ENCODE measurements around the gene NFIB.

NFIB gene

GRCh38 chr9:14348373-14349145 is 34.6 kb upstream of the NFIB start:
- FAIRE-seq (no peak), DNase-seq (ENCODE audit: insufficient read length, low spot score) (no peak)

GRCh38 chr9:14348123-14348372 is 34.1 kb upstream of the NFIB start:
- FAIRE-seq (no peak), DNase-seq (ENCODE audit: insufficient read length, low spot score) (no peak)
- no peak for TF ChIP-seq POLR2A (IDR thresholded peaks at IDR 0.05; ENCODE audit: low read depth, low read length)

More at GRCh38 chr9:14348373-14349145, 34.6 kb upstream of the NFIB start:
- TF ChIP-seq POLR2A (IDR thresholded peaks at IDR 0.05; ENCODE audit: low read depth, low read length) = no peak

- DNase-seq (ENCODE audit: insufficient read length, low spot score) = no peak
- no peak for TF ChIP-seq POLR2A (IDR thresholded peaks at IDR 0.05; ENCODE audit: low read depth, low read length)
- FAIRE-seq = no peak
These were observed 33.6 kb upstream of the NFIB start for GRCh38 chr9:14347406-14348122.

- FAIRE-seq (no peak), DNase-seq (ENCODE audit: insufficient read length, low spot score) (no peak)
- TF ChIP-seq POLR2A (IDR thresholded peaks at IDR 0.05; ENCODE audit: low read depth, low read length) = no peak
These were observed 33.0 kb upstream of the NFIB start for GRCh38 chr9:14346811-14347405.

- FAIRE-seq = no peak
- no peak for DNase-seq (ENCODE audit: insufficient read length, low spot score)
- no peak for TF ChIP-seq POLR2A (IDR thresholded peaks at IDR 0.05; ENCODE audit: low read depth, low read length)
These were observed 32.4 kb upstream of the NFIB start for GRCh38 chr9:14346231-14346791.

- no peak for DNase-seq (ENCODE audit: insufficient read length, low spot score)
- TF ChIP-seq POLR2A (IDR thresholded peaks at IDR 0.05; ENCODE audit: low read depth, low read length) = no peak
- FAIRE-seq = no peak
These were observed 31.7 kb upstream of the NFIB start for GRCh38 chr9:14345354-14346230.

GRCh38 chr9:14344941-14345353 is 31.0 kb upstream of the NFIB start:
- DNase-seq (ENCODE audit: insufficient read length, low spot score) (no peak), FAIRE-seq (no peak)

GRCh38 chr9:14344053-14344524 is 30.1 kb upstream of the NFIB start:
- no peak for DNase-seq (ENCODE audit: insufficient read length, low spot score)
- TF ChIP-seq POLR2A (IDR thresholded peaks at IDR 0.05; ENCODE audit: low read depth, low read length) = no peak
- FAIRE-seq = no peak

More at GRCh38 chr9:14344941-14345353, 31.0 kb upstream of the NFIB start:
- no peak for TF ChIP-seq POLR2A (IDR thresholded peaks at IDR 0.05; ENCODE audit: low read depth, low read length)

- FAIRE-seq (no peak), DNase-seq (ENCODE audit: insufficient read length, low spot score) (no peak)
- no peak for TF ChIP-seq POLR2A (IDR thresholded peaks at IDR 0.05; ENCODE audit: low read depth, low read length)
These were observed 29.5 kb upstream of the NFIB start for GRCh38 chr9:14343261-14344031.

- FAIRE-seq = no peak
- no peak for TF ChIP-seq POLR2A (IDR thresholded peaks at IDR 0.05; ENCODE audit: low read depth, low read length)
- no peak for DNase-seq (ENCODE audit: insufficient read length, low spot score)
These were observed 28.8 kb upstream of the NFIB start for GRCh38 chr9:14342736-14343135.

GRCh38 chr9:14341437-14342122 is 27.6 kb upstream of the NFIB start:
- no peak for TF ChIP-seq POLR2A (IDR thresholded peaks at IDR 0.05; ENCODE audit: low read depth, low read length)
- DNase-seq (ENCODE audit: insufficient read length, low spot score) (no peak), FAIRE-seq (no peak)

GRCh38 chr9:14340994-14341393 is 27.1 kb upstream of the NFIB start:
- TF ChIP-seq POLR2A (IDR thresholded peaks at IDR 0.05; ENCODE audit: low read depth, low read length) = no peak
- FAIRE-seq (no peak), DNase-seq (ENCODE audit: insufficient read length, low spot score) (no peak)
